Measurements from ENCODE around the gene ARL10. TPM values are rescaled to one million over a fixed set of nuclear protein-coding genes. Genes with fewer than 3 reads are reported as not detected.

Gene ARL10
- total and polyA plus RNA-seq, 4 donors: 0.35 to 2.2 (median 1.5) TPM

- Histone ChIP-seq H3K9ac (ENCODE audit: low read depth in 1 of 2, low read length in 2 of 2) (no peak overlapping the region), H3K9me3 (ENCODE audit: control insufficient read depth in 4 of 4, low read length in 3 of 4) (no peaks in the 10 kb centered on the region), H3K27ac (ENCODE audit: low read depth in 1 of 2, low read length in 2 of 2) (no peak overlapping the region), H3K27me3 (ENCODE audit: control insufficient read depth in 4 of 4, insufficient read depth in 4 of 4, low read length in 3 of 4) (peaks cover 0 to 2% (median 0%) of the 10 kb centered on the region in 4 donors), H3K4me3 (ENCODE audit: low read depth in 1 of 3, low read length in 3 of 3) (no peak overlapping the region), H3K4me1 (ENCODE audit: control insufficient read depth in 4 of 4, insufficient read depth in 4 of 4, low read length in 3 of 4) (no peaks in the 10 kb centered on the region), H3K36me3 (ENCODE audit: control insufficient read depth in 4 of 4, insufficient read depth in 3 of 4, low read depth in 1 of 4, low read length in 3 of 4) (no peaks in the 10 kb centered on the region)
- 93% methylated on average over 1 of the region's 1 CpG for WGBS
- TF ChIP-seq SP1 (IDR thresholded peaks at IDR 0.05) (no peak), TAF1 (conservative IDR thresholded peaks at IDR 0.05) (no peak), RAD21 (IDR thresholded peaks at IDR 0.05) (no peak), RXRA (IDR thresholded peaks at IDR 0.05) (no peak), CTCF (IDR thresholded peaks at IDR 0.05; ENCODE audit: low read depth, low read length, missing input control) (no peak), FOXA1 (IDR thresholded peaks at IDR 0.05) (no peak), HNF4A (conservative IDR thresholded peaks at IDR 0.05) (no peak), REST (IDR thresholded peaks at IDR 0.05) (no peak), EGR1 (IDR thresholded peaks at IDR 0.05; ENCODE audit: low read depth in 2 of 2) (no peak), FOXA2 (IDR thresholded peaks at IDR 0.05) (no peak), YY1 (IDR thresholded peaks at IDR 0.05) (no peak), NR2F2 (IDR thresholded peaks at IDR 0.05) (no peak), GABPA (IDR thresholded peaks at IDR 0.05 in 1 of 2, conservative IDR thresholded peaks at IDR 0.05 in 1 of 2) (no peak)
- TF ChIP-seq, protein P1, sequence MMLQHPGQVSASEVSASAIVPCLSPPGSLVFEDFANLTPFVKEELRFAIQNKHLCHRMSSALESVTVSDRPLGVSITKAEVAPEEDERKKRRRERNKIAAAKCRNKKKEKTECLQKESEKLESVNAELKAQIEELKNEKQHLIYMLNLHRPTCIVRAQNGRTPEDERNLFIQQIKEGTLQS (IDR thresholded peaks at IDR 0.05): no peak
- TF ChIP-seq, protein P2, sequence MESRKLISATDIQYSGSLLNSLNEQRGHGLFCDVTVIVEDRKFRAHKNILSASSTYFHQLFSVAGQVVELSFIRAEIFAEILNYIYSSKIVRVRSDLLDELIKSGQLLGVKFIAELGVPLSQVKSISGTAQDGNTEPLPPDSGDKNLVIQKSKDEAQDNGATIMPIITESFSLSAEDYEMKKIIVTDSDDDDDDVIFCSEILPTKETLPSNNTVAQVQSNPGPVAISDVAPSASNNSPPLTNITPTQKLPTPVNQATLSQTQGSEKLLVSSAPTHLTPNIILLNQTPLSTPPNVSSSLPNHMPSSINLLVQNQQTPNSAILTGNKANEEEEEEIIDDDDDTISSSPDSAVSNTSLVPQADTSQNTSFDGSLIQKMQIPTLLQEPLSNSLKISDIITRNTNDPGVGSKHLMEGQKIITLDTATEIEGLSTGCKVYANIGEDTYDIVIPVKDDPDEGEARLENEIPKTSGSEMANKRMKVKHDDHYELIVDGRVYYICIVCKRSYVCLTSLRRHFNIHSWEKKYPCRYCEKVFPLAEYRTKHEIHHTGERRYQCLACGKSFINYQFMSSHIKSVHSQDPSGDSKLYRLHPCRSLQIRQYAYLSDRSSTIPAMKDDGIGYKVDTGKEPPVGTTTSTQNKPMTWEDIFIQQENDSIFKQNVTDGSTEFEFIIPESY (IDR thresholded peaks at IDR 0.05): no peak
- no peak for DNase-seq (ENCODE audit: low spot score)
Measured at GRCh38 chr5:176425138-176425537, 59.9 kb downstream of the ARL10 start.

- no peaks in the 10 kb centered on the region for H3K36me3 ChIP-seq (ENCODE audit: control insufficient read depth in 4 of 4, insufficient read depth in 3 of 4, low read depth in 1 of 4, low read length in 3 of 4)
- H3K4me3 ChIP-seq (ENCODE audit: low read depth in 1 of 3, low read length in 3 of 3): no peak overlapping the region
- H3K4me1 ChIP-seq (ENCODE audit: control insufficient read depth in 4 of 4, insufficient read depth in 4 of 4, low read length in 3 of 4): no peaks in the 10 kb centered on the region
- H3K27ac ChIP-seq (ENCODE audit: low read depth in 1 of 2, low read length in 2 of 2): no peak overlapping the region
- H3K27me3 ChIP-seq (ENCODE audit: control insufficient read depth in 4 of 4, insufficient read depth in 4 of 4, low read length in 3 of 4): peaks cover 0 to 2% (median 0%) of the 10 kb centered on the region in 4 donors
- WGBS: 93% methylated on average over 1 of the region's 1 CpG
- DNase-seq (ENCODE audit: low spot score): no peak
- no peak overlapping the region for H3K9ac ChIP-seq (ENCODE audit: low read depth in 1 of 2, low read length in 2 of 2)
- H3K9me3 ChIP-seq (ENCODE audit: control insufficient read depth in 4 of 4, low read length in 3 of 4): no peaks in the 10 kb centered on the region
- no peak for TF ChIP-seq EGR1 (IDR thresholded peaks at IDR 0.05; ENCODE audit: low read depth in 2 of 2)
- no peak for TF ChIP-seq RAD21 (IDR thresholded peaks at IDR 0.05)
- TF ChIP-seq CTCF (IDR thresholded peaks at IDR 0.05; ENCODE audit: low read depth, low read length, missing input control): no peak
- TF ChIP-seq HNF4G (IDR thresholded peaks at IDR 0.05): no peak
- TF ChIP-seq MAX (IDR thresholded peaks at IDR 0.05): no peak
- no peak for TF ChIP-seq TAF1 (conservative IDR thresholded peaks at IDR 0.05)
- no peak for TF ChIP-seq GABPA (IDR thresholded peaks at IDR 0.05 in 1 of 2, conservative IDR thresholded peaks at IDR 0.05 in 1 of 2)
- TF ChIP-seq FOXA2 (IDR thresholded peaks at IDR 0.05): no peak
- TF ChIP-seq NR2F2 (IDR thresholded peaks at IDR 0.05): no peak
- TF ChIP-seq RXRA (IDR thresholded peaks at IDR 0.05): no peak
- TF ChIP-seq REST (IDR thresholded peaks at IDR 0.05): no peak
- TF ChIP-seq YY1 (IDR thresholded peaks at IDR 0.05): no peak
- no peak for TF ChIP-seq JUND (IDR thresholded peaks at IDR 0.05)
- no peak for TF ChIP-seq SP1 (IDR thresholded peaks at IDR 0.05)
Measured at GRCh38 chr5:176425791-176426190, 60.5 kb downstream of the ARL10 start.
